ENCODE measurements around the gene ARMS2. TPM values are rescaled to one million over a fixed set of nuclear protein-coding genes. Genes with fewer than 3 reads are reported as not detected.

Gene ARMS2
- total RNA-seq, 2 experiments from 2014 or later: not detected

DNA sequence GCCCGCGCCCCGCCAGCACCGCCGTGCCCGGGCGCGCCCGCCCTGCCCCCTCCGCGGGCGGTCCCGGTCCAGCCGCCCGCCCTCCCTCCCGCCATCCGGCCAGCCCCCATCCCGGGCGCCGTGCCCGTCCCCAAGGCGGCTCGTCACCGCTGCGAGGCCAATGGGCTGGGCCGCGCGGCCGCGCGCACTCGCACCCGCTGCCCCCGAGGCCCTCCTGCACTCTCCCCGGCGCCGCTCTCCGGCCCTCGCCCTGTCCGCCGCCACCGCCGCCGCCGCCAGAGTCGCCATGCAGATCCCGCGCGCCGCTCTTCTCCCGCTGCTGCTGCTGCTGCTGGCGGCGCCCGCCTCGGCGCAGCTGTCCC is 6.9 kb downstream of the ARMS2 start, which contains the start of gene HTRA1:
HTRA1 (plus strand) TSS at position 187 of the 362 bp plus-strand sequence; CDS start at position 287, 100 bp downstream.
- H3K27ac ChIP-seq (ENCODE audit: low read depth in 1 of 2, low read length in 2 of 2): no peak within 1 kb of the TSS
- no peaks in the 10 kb centered on the region for H3K36me3 ChIP-seq (ENCODE audit: insufficient read depth, low read length)
- H3K4me1 Mint-ChIP-seq (ENCODE audit: low read depth): peaks cover 12% of the 10 kb centered on the region
- ATAC-seq (ENCODE audit: poor library complexity) (no peak), DNase-seq (no peak)
- H3K4me1 ChIP-seq (ENCODE audit: insufficient read depth, low read length): peaks cover 25% of the 10 kb centered on the region
- H3K4me3 ChIP-seq (ENCODE audit: low read length): peak within 1 kb of the TSS; percentile 47
- peaks cover 80% of the 10 kb centered on the region for H3K27me3 Mint-ChIP-seq
- ChIA-PET POLR2A (no interaction called here), CTCF (no interaction called here)
- peaks cover 56 to 67% of the 10 kb centered on the region in 2 experiments for H3K27me3 ChIP-seq (ENCODE audit: control insufficient read depth in 1 of 2, insufficient read depth in 2 of 2, low read length in 2 of 2)
- H3K9me3 Mint-ChIP-seq: no peaks in the 10 kb centered on the region
- TF ChIP-seq, protein P1, sequence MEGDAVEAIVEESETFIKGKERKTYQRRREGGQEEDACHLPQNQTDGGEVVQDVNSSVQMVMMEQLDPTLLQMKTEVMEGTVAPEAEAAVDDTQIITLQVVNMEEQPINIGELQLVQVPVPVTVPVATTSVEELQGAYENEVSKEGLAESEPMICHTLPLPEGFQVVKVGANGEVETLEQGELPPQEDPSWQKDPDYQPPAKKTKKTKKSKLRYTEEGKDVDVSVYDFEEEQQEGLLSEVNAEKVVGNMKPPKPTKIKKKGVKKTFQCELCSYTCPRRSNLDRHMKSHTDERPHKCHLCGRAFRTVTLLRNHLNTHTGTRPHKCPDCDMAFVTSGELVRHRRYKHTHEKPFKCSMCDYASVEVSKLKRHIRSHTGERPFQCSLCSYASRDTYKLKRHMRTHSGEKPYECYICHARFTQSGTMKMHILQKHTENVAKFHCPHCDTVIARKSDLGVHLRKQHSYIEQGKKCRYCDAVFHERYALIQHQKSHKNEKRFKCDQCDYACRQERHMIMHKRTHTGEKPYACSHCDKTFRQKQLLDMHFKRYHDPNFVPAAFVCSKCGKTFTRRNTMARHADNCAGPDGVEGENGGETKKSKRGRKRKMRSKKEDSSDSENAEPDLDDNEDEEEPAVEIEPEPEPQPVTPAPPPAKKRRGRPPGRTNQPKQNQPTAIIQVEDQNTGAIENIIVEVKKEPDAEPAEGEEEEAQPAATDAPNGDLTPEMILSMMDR (IDR thresholded peaks at IDR 0.05): no peak
- H3K27ac Mint-ChIP-seq: no peak within 1 kb of the TSS
- H3K36me3 Mint-ChIP-seq (ENCODE audit: low read depth): no peaks in the 10 kb centered on the region
- intact Hi-C loops (cut with DNase I, micrococcal nuclease): no loop called here
- no peaks in the 10 kb centered on the region for H3K9me3 ChIP-seq (ENCODE audit: control insufficient read depth in 1 of 2, insufficient read depth in 1 of 2, low read length in 2 of 2)
- H3K4me3 Mint-ChIP-seq: peak within 1 kb of the TSS; percentile 85

DNA sequence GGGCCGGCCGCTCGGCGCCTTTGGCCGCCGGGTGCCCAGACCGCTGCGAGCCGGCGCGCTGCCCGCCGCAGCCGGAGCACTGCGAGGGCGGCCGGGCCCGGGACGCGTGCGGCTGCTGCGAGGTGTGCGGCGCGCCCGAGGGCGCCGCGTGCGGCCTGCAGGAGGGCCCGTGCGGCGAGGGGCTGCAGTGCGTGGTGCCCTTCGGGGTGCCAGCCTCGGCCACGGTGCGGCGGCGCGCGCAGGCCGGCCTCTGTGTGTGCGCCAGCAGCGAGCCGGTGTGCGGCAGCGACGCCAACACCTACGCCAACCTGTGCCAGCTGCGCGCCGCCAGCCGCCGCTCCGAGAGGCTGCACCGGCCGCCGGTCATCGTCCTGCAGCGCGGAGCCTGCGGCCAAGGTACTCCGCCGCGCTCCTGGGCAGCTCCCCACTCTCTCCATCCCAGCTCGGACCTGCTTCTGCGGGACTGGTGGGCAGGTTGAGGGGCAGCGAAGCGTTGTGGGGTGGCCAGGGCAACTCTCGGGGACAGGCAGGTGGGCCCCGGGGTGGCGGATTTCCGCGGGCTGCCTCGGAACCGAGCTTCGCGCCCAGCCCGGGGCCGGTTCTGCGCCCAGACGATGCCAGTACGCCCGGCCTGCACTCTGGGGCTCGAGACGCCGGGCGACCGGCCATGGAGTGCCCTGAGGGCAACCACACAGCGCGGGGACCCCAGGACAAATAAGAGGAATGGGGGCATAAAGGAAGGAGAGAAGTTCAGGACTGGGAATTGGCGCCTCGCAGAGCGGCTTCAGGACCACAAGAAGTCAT is 7.5 kb downstream of the ARMS2 start:
- POLR2A ChIA-PET: no interaction called here

DNA sequence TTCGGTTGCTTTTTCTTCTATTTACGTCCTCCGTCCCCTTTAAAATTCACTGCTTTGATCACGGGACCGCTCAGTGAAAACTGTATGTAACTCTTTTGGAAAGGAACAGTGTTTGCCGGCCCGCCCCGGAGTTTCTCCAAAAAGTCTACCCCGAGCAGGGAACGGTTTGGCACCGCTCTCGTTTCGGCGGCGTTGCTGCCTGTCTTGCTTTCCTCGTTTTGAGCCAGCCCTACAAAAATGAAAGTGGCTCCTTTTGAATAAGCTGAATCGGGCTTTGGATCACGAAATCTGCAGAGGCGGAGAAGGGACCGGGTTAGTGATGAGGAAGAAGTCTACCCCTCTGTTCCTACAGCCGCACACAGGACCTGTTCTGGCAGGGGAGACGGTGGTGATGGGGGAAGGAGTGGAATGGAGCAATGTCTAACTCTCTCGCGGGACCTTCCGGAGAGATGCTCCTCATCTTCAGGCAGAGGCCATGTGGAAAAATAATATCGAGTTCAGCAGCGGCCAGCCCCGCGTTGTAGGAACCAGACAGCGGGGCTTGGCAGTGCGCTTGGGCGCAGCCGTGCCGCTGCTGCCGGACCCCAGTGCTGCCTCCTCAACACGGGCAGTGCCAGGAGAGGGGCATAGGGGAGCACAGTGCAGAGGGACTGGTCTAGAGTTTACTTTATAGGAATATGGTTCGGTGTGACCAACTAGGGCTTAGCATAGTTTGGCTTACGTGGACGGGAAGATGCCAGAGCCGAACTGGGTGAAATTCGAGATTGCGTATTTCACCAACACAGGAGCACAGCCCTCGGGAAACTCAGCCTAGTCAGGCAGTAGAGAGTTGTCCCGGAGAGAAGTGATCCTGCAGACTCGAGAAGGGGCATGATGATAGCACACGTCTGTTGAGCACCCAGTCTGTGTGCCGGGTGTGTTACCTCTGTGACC is 8.3 kb downstream of the ARMS2 start:
- CTCF ChIA-PET: no interaction called here
- Histone ChIP-seq H3K4me3 (ENCODE audit: low read length) (peak overlapping the region; percentile 47), H3K27ac (ENCODE audit: low read depth in 1 of 2, low read length in 2 of 2) (no peak overlapping the region), H3K9me3 (ENCODE audit: control insufficient read depth in 1 of 2, insufficient read depth in 1 of 2, low read length in 2 of 2) (no peaks in the 10 kb centered on the region), H3K36me3 (ENCODE audit: insufficient read depth, low read length) (no peaks in the 10 kb centered on the region), H3K4me1 (ENCODE audit: insufficient read depth, low read length) (peaks cover 25% of the 10 kb centered on the region), H3K27me3 (ENCODE audit: control insufficient read depth in 1 of 2, insufficient read depth in 2 of 2, low read length in 2 of 2) (peaks cover 51 to 64% of the 10 kb centered on the region in 2 experiments)
- no peaks in the 10 kb centered on the region for H3K36me3 Mint-ChIP-seq (ENCODE audit: low read depth)
- no peak overlapping the region for H3K27ac Mint-ChIP-seq
- ATAC-seq (ENCODE audit: poor library complexity) (no peak), DNase-seq (peak in 1 of 14 experiments; percentile 7)
- peaks cover 84% of the 10 kb centered on the region for H3K27me3 Mint-ChIP-seq
- H3K4me3 Mint-ChIP-seq: peak overlapping the region; percentile 85
- intact Hi-C loops (cut with DNase I, micrococcal nuclease): no loop called here
- POLR2A ChIA-PET: no interaction called here
- TF ChIP-seq, protein P1 (IDR thresholded peaks at IDR 0.05): no peak
- H3K4me1 Mint-ChIP-seq (ENCODE audit: low read depth): peaks cover 12% of the 10 kb centered on the region
- H3K9me3 Mint-ChIP-seq: no peaks in the 10 kb centered on the region

More for the DNA sequence above, 7.5 kb downstream of the ARMS2 start:
- no peak overlapping the region for H3K27ac ChIP-seq (ENCODE audit: low read depth in 1 of 2, low read length in 2 of 2)
- peaks cover 56 to 67% of the 10 kb centered on the region in 2 experiments for H3K27me3 ChIP-seq (ENCODE audit: control insufficient read depth in 1 of 2, insufficient read depth in 2 of 2, low read length in 2 of 2)
- H3K4me1 ChIP-seq (ENCODE audit: insufficient read depth, low read length): peaks cover 25% of the 10 kb centered on the region
- H3K36me3 ChIP-seq (ENCODE audit: insufficient read depth, low read length): no peaks in the 10 kb centered on the region
- H3K27me3 Mint-ChIP-seq: peaks cover 78% of the 10 kb centered on the region
- ATAC-seq (ENCODE audit: poor library complexity): no peak
- peak overlapping the region; percentile 47 for H3K4me3 ChIP-seq (ENCODE audit: low read length)
- no peaks in the 10 kb centered on the region for H3K9me3 Mint-ChIP-seq
- H3K9me3 ChIP-seq (ENCODE audit: control insufficient read depth in 1 of 2, insufficient read depth in 1 of 2, low read length in 2 of 2): no peaks in the 10 kb centered on the region
- H3K27ac Mint-ChIP-seq: no peak overlapping the region
- TF ChIP-seq, protein P1 (IDR thresholded peaks at IDR 0.05): no peak
- CTCF ChIA-PET: no interaction called here
- peaks cover 12% of the 10 kb centered on the region for H3K4me1 Mint-ChIP-seq (ENCODE audit: low read depth)
- peak in 1 of 14 experiments; percentile 31 for DNase-seq
- H3K36me3 Mint-ChIP-seq (ENCODE audit: low read depth): no peaks in the 10 kb centered on the region
- intact Hi-C loops (cut with DNase I, micrococcal nuclease): no loop called here
- peak overlapping the region; percentile 85 for H3K4me3 Mint-ChIP-seq

Data from CD4-positive, alpha-beta T cell (primary cell).